ENCODE measurements around the gene DNAH2. TPM values are rescaled to one million over a fixed set of nuclear protein-coding genes. Genes with fewer than 3 reads are reported as not detected.
A peak's percentile ranks its signal among the peaks of the same experiment; 100 is the strongest.

DNAH2 gene, protein sequence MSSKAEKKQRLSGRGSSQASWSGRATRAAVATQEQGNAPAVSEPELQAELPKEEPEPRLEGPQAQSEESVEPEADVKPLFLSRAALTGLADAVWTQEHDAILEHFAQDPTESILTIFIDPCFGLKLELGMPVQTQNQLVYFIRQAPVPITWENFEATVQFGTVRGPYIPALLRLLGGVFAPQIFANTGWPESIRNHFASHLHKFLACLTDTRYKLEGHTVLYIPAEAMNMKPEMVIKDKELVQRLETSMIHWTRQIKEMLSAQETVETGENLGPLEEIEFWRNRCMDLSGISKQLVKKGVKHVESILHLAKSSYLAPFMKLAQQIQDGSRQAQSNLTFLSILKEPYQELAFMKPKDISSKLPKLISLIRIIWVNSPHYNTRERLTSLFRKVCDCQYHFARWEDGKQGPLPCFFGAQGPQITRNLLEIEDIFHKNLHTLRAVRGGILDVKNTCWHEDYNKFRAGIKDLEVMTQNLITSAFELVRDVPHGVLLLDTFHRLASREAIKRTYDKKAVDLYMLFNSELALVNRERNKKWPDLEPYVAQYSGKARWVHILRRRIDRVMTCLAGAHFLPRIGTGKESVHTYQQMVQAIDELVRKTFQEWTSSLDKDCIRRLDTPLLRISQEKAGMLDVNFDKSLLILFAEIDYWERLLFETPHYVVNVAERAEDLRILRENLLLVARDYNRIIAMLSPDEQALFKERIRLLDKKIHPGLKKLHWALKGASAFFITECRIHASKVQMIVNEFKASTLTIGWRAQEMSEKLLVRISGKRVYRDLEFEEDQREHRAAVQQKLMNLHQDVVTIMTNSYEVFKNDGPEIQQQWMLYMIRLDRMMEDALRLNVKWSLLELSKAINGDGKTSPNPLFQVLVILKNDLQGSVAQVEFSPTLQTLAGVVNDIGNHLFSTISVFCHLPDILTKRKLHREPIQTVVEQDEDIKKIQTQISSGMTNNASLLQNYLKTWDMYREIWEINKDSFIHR (N-terminal part only)
- total RNA-seq = 0.15 TPM in 1 of 2 replicates, not detected in the other

DNA sequence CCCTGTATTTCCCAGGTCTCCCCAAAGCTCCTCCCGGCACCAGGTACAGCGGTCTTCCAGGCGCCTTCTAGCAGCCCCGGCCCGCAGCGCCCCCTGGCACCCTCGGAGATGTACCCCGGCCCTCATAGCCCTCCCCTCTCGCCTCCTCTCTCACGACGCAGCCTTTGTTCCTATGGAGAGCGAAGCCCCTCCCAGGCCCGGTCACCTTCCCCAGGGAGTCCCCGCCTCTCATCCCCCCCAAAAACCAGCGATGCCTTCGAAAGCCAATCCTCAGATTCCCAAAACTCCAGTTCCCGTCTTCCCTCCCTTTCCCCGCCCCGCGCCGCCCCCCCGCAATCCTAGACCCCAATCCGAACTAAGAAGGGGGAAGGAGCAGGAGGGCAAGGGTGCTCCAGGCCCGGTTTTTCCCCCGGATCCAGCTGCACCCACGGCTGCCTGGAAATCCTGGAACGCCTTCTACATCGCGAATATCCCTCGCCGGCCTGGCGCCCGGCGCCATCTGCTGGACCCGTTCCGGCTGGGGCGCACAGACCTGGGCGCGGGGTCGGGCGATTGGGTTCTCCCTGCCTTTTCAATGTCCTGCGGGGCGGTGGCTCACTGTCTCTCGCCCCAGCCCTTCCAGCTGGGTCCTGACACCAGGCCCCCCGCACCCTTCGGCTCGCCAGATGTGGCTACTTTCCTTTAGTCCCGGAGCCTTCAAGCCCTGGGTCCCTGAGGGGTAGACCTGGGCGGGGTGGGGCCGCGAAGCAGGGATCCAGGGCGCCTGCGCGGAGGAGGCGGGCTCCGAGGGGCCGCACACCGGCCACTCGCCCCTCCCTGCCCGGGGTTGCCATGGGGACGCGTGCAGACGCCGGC lies at the start of gene DNAH2:
TSS of gene DNAH2 (plus strand) at position 844 of the 855 bp plus-strand sequence. CDS start 1,991 bp downstream, outside the sequence.
- DNase-seq (ENCODE audit: low read depth) = peak; percentile 67

- no peak for DNase-seq (ENCODE audit: low read depth)
These were observed 49.1 kb upstream of the DNAH2 start for GRCh38 chr17:7668482-7668881.

DNA sequence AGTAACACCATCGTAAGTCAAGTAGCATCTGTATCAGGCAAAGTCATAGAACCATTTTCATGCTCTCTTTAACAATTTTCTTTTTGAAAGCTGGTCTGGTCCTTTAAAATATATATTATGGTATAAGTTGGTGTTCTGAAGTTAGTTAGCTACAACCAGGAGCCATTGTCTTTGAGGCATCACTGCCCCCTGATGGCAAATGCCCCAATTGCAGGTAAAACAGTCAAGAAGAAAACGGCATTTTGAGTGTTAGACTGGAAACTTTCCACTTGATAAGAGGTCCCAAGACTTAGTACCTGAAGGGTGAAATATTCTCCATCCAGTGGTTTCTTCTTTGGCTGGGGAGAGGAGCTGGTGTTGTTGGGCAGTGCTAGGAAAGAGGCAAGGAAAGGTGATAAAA lies 44.3 kb upstream of the DNAH2 start:
- DNase-seq (ENCODE audit: low read depth) = no peak

DNA sequence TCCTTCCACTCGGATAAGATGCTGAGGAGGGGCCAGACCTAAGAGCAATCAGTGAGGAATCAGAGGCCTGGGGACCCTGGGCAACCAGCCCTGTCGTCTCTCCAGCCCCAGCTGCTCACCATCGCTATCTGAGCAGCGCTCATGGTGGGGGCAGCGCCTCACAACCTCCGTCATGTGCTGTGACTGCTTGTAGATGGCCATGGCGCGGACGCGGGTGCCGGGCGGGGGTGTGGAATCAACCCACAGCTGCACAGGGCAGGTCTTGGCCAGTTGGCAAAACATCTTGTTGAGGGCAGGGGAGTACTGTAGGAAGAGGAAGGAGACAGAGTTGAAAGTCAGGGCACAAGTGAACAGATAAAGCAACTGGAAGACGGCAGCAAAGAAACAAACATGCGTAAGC lies 42.6 kb upstream of the DNAH2 start:
- no peak for DNase-seq (ENCODE audit: low read depth)

GRCh38 chr17:7676533-7676932 lies 41.0 kb upstream of the DNAH2 start:
- DNase-seq (ENCODE audit: low read depth) = no peak

DNA sequence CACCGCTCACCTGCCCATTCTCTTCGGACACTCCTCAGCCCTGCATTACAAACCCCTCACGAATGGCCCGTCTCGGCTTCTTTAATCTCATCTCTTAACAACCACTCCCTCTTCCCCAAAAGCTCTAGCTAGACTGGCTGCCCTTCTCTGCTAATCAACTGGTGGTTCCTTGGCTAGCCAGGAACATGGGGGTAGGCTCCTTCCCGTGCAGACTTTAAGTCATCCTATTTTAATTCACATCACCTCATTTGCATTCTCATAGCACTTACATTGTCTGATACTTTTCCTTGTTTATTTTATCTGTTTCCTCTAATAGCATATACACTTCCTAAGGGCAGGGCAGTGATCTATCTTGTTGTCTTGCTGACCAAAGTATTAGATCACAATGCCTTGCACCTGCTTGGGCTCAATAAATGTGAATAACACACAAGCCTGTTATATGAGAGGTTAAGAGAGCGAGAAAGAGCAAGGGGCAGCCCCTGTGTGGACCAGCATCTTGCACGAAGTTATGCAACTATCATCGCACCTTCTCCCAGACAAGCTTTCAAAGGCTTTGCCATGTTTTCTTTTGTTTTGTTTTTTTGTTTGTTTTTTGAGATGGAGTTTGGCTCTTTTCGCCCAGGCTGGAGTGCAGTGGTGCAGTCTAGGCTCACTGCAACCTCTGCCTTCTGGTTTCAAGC lies 40.0 kb upstream of the DNAH2 start:
- DNase-seq (ENCODE audit: low read depth) = no peak

GRCh38 chr17:7684851-7685532 lies 32.6 kb upstream of the DNAH2 start:
- DNase-seq (ENCODE audit: low read depth) = no peak

DNA sequence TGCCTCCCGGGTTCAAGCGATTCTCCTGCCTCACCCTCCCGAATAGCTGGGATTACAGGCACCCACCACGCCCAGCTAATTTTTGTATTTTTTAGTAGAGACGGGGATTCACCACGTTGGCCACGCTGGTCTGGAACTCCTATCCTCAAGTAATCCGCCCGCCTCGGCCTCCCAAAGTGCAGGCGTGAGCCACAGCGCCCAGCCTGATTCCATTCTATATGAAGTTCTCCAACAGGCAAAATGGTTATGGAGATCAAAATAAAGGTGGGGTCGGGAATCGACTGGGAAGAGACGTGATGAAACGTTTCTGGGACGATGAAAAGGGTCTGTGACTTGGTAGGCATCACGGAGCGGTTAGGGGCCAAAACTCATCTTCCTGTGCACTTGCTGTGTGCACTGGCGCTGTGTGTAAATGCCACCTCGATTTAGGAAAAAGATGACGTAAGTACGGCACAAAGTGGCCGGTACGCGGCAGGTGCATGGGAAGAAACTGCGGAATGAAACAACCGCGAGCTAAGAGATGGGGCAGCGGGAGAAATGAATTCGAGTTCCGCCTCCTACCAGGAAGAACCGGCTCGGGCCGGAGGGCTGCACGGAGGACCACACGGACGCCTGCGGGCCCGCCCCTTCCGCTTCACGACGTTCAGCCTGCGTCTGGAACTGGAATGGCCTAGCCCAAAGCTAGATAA lies 31.9 kb upstream of the DNAH2 start:
- peak; percentile 84 for DNase-seq (ENCODE audit: low read depth)

DNA sequence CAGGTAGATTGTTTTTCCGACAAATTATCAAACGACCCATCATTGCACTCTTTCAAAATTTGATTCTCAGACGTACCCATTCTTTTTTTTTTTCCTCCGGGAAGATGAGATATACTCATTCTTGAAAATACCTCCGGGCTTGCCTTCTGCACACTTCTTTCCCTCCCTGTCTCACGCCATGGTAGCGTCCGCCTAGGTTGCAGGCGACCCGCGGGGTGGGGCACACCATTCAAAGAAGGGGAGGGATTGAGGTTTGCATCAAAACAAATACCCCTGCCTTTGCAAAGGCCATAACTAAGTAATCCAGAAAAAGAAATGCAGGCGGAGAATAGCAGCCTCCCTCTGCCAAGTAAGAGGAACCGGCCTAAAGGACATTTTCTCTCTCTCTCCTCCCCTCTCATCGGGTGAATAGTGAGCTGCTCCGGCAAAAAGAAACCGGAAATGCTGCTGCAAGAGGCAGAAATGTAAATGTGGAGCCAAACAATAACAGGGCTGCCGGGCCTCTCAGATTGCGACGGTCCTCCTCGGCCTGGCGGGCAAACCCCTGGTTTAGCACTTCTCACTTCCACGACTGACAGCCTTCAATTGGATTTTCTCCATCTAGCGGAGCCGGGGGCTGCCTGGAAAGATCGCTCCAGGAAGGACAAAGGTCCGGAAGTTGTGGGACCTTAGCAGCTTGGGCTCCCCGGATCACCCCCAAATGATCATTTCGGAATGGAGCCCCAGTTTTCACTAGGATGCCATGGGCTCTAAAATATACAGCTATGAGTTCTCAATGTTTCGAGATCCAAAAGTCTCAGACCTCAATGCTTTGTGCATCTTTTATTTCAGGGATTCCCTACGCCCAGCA lies 31.1 kb upstream of the DNAH2 start:
- DNase-seq (ENCODE audit: low read depth) = peak; percentile 63

DNA sequence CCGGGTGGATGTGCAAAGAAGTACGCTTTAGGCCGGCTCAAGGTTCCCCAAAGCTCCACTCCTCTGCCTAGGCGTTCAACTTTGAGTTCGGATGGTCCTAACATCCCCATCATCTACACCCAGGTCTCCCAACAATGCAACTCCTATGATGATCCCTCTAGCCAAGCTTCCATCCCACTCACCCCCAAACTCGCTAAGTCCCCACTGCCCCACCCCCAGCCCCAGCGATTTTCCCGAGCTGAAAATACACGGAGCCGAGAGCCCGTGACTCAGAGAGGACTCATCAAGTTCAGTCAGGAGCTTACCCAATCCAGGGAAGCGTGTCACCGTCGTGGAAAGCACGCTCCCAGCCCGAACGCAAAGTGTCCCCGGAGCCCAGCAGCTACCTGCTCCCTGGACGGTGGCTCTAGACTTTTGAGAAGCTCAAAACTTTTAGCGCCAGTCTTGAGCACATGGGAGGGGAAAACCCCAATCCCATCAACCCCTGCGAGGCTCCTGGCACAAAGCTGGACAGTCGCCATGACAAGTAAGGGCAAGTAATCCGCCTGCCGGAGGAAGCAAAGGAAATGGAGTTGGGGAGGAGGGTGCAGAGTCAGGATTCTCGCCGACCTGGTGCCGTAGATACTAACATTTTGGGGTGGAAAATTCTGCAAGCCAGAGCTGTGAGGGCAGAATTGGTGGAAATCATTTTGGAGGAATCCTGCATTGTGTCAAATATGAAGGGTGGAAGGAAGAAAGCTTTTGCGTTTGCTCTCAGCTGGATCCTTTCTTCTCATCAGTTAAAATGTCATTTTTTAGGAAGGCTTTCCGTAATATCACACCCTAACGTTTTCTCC lies 30.3 kb upstream of the DNAH2 start, which contains the start of gene TP53:
TSS of gene TP53 (minus strand) at position 419 of the 836 bp plus-strand sequence. CDS start 10,896 bp downstream, outside the sequence.
- DNase-seq (ENCODE audit: low read depth) = peak; percentile 86

- DNase-seq (ENCODE audit: low read depth) = peak; percentile 98
These were observed 29.4 kb upstream of the DNAH2 start, which contains the start of gene WRAP53 for GRCh38 chr17:7687908-7688807. WRAP53 (plus strand) TSS chr17:7688477; CDS start chr17:7688649, 172 bp downstream.

- no peak for DNase-seq (ENCODE audit: low read depth)
These were observed 28.7 kb upstream of the DNAH2 start for GRCh38 chr17:7688808-7689316.

- DNase-seq (ENCODE audit: low read depth) = no peak
These were observed 22.0 kb upstream of the DNAH2 start for GRCh38 chr17:7695586-7695985.

DNA sequence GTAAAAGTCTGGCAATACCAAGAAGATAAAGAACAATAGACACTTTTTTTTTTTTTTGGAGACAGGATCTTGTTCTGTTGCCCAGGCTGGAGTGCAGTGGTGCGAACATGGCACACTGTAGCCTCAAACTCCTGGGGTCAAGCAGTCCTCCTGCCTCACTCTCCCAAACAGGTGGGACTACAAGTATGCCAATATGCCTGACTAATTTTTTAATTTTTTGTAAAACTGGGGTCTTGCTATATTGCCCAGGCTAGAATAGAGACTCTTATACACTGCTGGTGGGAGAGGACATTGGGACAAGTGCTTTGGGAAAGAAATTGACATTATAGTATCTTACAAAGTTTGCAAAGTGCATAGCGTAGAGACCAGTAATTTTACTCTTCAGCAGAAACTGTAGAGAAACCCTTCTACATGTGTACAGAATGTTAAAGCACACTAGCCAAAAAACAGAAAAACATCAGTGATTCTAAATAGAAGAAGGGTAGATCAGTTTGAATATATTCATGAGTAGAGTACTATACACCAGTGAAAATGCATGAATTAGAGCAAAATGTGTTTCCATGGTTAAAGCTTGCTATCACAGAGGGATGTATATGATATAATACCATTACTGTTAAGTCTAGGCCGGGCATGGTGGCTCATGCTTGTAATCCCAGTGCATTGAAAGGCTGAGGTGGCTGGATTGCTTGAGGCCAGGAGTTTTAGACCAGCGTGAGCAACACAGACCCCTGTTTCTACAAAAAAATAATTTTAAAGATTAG lies 19.5 kb upstream of the DNAH2 start:
- DNase-seq (ENCODE audit: low read depth) = no peak

DNA sequence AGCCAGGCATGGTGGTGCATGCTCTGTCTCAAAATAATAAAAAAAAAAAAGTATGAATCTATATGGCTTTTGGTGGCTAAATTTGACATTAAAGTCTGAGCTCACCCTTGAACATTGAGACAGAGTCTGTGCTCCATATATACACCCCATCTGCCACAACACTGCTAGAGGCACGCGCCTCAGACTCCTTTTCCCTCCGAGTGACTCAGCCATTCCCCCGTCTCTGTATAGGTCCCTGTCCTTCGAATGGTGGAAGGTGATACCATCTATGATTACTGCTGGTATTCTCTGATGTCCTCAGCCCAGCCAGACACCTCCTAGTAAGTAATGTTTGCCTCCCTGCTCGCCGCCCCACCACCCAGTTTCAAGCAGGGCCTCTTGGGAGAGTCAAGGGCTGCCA lies 17.0 kb upstream of the DNAH2 start:
- DNase-seq (ENCODE audit: low read depth) = no peak

- DNase-seq (ENCODE audit: low read depth) = no peak
These were observed 15.9 kb upstream of the DNAH2 start for GRCh38 chr17:7701681-7702080.
